ENCODE data around the gene NOS1AP.

Gene NOS1AP

GRCh38 chr1:162365284-162366020 is 296.0 kb downstream of the NOS1AP start:
- DNase-seq (ENCODE audit: low spot score): no peak

GRCh38 chr1:162366149-162366548 is 296.7 kb downstream of the NOS1AP start:
- no peak for DNase-seq (ENCODE audit: low spot score)

GRCh38 chr1:162366671-162367070 is 297.2 kb downstream of the NOS1AP start:
- DNase-seq (ENCODE audit: low spot score): no peak

GRCh38 chr1:162367073-162367472 is 297.6 kb downstream of the NOS1AP start:
- no peak for DNase-seq (ENCODE audit: low spot score)

GRCh38 chr1:162367772-162368171 is 298.3 kb downstream of the NOS1AP start:
- DNase-seq (ENCODE audit: low spot score): no peak

GRCh38 chr1:162368451-162368850 is 299.0 kb downstream of the NOS1AP start:
- DNase-seq (ENCODE audit: low spot score): no peak

- no peak for DNase-seq (ENCODE audit: low spot score)
Observed at GRCh38 chr1:162369571-162369970, 300.1 kb downstream of the NOS1AP start.

GRCh38 chr1:162370161-162370560 is 300.7 kb downstream of the NOS1AP start:
- DNase-seq (ENCODE audit: low spot score): no peak

- no peak for DNase-seq (ENCODE audit: low spot score)
Observed at GRCh38 chr1:162370721-162371120, 301.2 kb downstream of the NOS1AP start.

- no peak for DNase-seq (ENCODE audit: low spot score)
Observed at GRCh38 chr1:162371611-162372010, 302.1 kb downstream of the NOS1AP start.

- DNase-seq (ENCODE audit: low spot score): peak; percentile 41
Observed at GRCh38 chr1:162372159-162373071, 302.9 kb downstream of the NOS1AP start.

GRCh38 chr1:162373072-162373427 is 303.6 kb downstream of the NOS1AP start:
- DNase-seq (ENCODE audit: low spot score): no peak

GRCh38 chr1:162373541-162374260 is 304.2 kb downstream of the NOS1AP start:
- no peak for DNase-seq (ENCODE audit: low spot score)

- no peak for DNase-seq (ENCODE audit: low spot score)
Observed at GRCh38 chr1:162374406-162374805, 304.9 kb downstream of the NOS1AP start.

- DNase-seq (ENCODE audit: low spot score): no peak
Observed at GRCh38 chr1:162375463-162375862, 306.0 kb downstream of the NOS1AP start.

- peak; percentile 25 for DNase-seq (ENCODE audit: low spot score)
Observed at GRCh38 chr1:162376691-162377090, 307.2 kb downstream of the NOS1AP start, which contains the start of gene SPATA46. TSS of gene SPATA46 (minus strand) at chr1:162376854. CDS start at chr1:162376790, 64 bp downstream.

- DNase-seq (ENCODE audit: low spot score): no peak
Observed at GRCh38 chr1:162380061-162380846, 310.8 kb downstream of the NOS1AP start.

GRCh38 chr1:162381383-162381782 is 311.9 kb downstream of the NOS1AP start, which contains the start of gene C1orf226:
TSS of gene C1orf226 (plus strand) at chr1:162381728. CDS start at chr1:162381902, 174 bp downstream.
- no peak for DNase-seq (ENCODE audit: low spot score)

- DNase-seq (ENCODE audit: low spot score): no peak
Observed at GRCh38 chr1:162381941-162382750, 312.7 kb downstream of the NOS1AP start.

GRCh38 chr1:162383091-162383490 is 313.6 kb downstream of the NOS1AP start:
- DNase-seq (ENCODE audit: low spot score): no peak

All from SK-N-DZ (cell line).